Smooth muscle cell (in vitro differentiated cells): Measurements from ENCODE around the gene EHMT1. TPM values are rescaled to one million over a fixed set of nuclear protein-coding genes. Genes with fewer than 3 reads are reported as not detected.

Source experiments
- DNase-seq: peaks from one replicate; lab custom pipeline; 2025; ENCODE audit not compliant: unreplicated experiment; lab: John Stamatoyannopoulos, UW
- H2AFZ ChIP-seq: fragments of 200-600 bp; sonication (generic); 2 replicates; pipeline ENCODE4 v1.6.0; 2016; ENCODE audit warnings: antibody characterized with exemption, low read depth, mild to moderate bottlenecking
- H3F3A ChIP-seq: fragments of 200-600 bp; sonication (generic); 2 replicates; pipeline ENCODE4 v1.6.0; 2017; ENCODE audit warnings: antibody characterized with exemption, low read depth
- H3K27ac ChIP-seq: fragments of 200-600 bp; sonication (generic); 2 replicates; pipeline ENCODE4 v1.5.1; 2016; ENCODE audit warnings: low read depth, mild to moderate bottlenecking
- H3K27me3 ChIP-seq: fragments of 200-600 bp; sonication (generic); 2 replicates; pipeline ENCODE4 v1.6.1; 2016; ENCODE audit warnings: low read depth, mild to moderate bottlenecking
- H3K36me3 ChIP-seq: fragments of 200-600 bp; sonication (generic); 2 replicates; pipeline ENCODE4 v1.5.1; 2016; ENCODE audit warnings: low read depth
- H3K4me1 ChIP-seq: fragments of 200-600 bp; sonication (generic); 2 replicates; pipeline ENCODE4 v1.5.1; 2016; ENCODE audit warnings: low read depth
- H3K4me2 ChIP-seq: fragments of 200-600 bp; sonication (generic); 2 replicates; pipeline ENCODE4 v1.6.0; 2016; ENCODE audit warnings: mild to moderate bottlenecking
- H3K4me3 ChIP-seq: fragments of 200-600 bp; sonication (generic); 2 replicates; pipeline ENCODE4 v1.5.1; 2016; ENCODE audit warnings: mild to moderate bottlenecking
- H3K79me2 ChIP-seq: fragments of 200-600 bp; sonication (generic); 2 replicates; pipeline ENCODE4 v1.6.0; 2016; ENCODE audit warnings: low read depth, mild to moderate bottlenecking
- H3K9ac ChIP-seq: fragments of 200-600 bp; sonication (generic); 2 replicates; pipeline ENCODE4 v1.6.0; 2016; ENCODE audit warnings: low read depth
- H3K9me3 ChIP-seq: fragments of 200-600 bp; sonication (generic); replicated peaks from 2 replicates; pipeline ENCODE4 v1.5.1; 2016; ENCODE audit warnings: low read depth
- H4K20me1 ChIP-seq: fragments of 200-600 bp; sonication (generic); 2 replicates; pipeline ENCODE4 v1.6.0; 2016; ENCODE audit warnings: low read depth
- WGBS: methylation state at CpG from one replicate; pipeline ENCODE4 v1.1.7; 2016; ENCODE audit warnings: low lambda C conversion rate; 5-methylcytosine and 5-hydroxymethylcytosine counted together
- polyA plus RNA-seq: library from polyadenylated mRNA; unstranded; fragments of >200 nt; fragmentation: Nextera tagmentation; extraction: Ambion mirVana; gene quantifications from 2 replicates; pipeline ENCODE4 v1.2.1, GENCODE V29; 2016
- total RNA-seq: library from RNA; depleted of rRNA; stranded (reverse); fragments of >200 nt; gene quantifications from 2 replicates; pipeline ENCODE4 v1.2.3, GENCODE V29; 2014
- TF ChIP-seq, protein P1 (sequence below): fragments of 200-600 bp; sonication (generic); IDR thresholded peaks from 2 replicates; pipeline ENCODE4 v1.5.1; 2017; ENCODE audit warnings: borderline replicate concordance, mild to moderate bottlenecking, antibody characterized with exemption; ENCODE audit not compliant: insufficient read depth, poor library complexity, severe bottlenecking

EHMT1 gene
- total and polyA plus RNA-seq, 2 experiments from 2014 or later: 23.1 to 34.1 TPM

DNA sequence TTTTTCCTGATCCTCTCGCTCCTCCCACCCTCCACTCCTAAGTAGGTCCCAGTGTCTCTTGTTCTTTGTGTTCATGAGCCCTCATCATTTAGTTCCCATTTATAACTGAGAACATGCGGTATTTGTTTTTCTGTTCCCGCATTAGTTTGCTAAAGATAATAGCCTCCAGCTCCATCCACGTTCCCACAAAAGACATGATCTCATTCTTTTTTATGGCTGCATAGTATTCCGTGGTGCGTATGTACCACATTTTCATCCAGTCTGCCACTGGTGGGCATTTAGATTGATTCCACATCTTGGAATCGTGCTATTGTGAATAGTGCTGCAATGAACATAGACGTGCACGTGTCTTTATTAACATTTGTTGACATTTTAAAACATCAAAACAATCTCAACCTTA lies 224.6 kb downstream of the EHMT1 start:
- TF ChIP-seq, protein P1, sequence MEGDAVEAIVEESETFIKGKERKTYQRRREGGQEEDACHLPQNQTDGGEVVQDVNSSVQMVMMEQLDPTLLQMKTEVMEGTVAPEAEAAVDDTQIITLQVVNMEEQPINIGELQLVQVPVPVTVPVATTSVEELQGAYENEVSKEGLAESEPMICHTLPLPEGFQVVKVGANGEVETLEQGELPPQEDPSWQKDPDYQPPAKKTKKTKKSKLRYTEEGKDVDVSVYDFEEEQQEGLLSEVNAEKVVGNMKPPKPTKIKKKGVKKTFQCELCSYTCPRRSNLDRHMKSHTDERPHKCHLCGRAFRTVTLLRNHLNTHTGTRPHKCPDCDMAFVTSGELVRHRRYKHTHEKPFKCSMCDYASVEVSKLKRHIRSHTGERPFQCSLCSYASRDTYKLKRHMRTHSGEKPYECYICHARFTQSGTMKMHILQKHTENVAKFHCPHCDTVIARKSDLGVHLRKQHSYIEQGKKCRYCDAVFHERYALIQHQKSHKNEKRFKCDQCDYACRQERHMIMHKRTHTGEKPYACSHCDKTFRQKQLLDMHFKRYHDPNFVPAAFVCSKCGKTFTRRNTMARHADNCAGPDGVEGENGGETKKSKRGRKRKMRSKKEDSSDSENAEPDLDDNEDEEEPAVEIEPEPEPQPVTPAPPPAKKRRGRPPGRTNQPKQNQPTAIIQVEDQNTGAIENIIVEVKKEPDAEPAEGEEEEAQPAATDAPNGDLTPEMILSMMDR: no peak
- Histone ChIP-seq H4K20me1 (no peaks in the 10 kb centered on the region), H3K79me2 (no peaks in the 10 kb centered on the region), H3K4me3 (no peak overlapping the region), H2AFZ (no peak overlapping the region), H3K9me3 (no peaks in the 10 kb centered on the region), H3K4me1 (no peaks in the 10 kb centered on the region), H3K27me3 (no peaks in the 10 kb centered on the region), H3F3A (no peaks in the 10 kb centered on the region), H3K27ac (no peak overlapping the region), H3K36me3 (no peaks in the 10 kb centered on the region), H3K4me2 (no peak overlapping the region), H3K9ac (no peak overlapping the region)
- 85% methylated on average over 9 of the region's 9 CpGs for WGBS
- no peak for DNase-seq

DNA sequence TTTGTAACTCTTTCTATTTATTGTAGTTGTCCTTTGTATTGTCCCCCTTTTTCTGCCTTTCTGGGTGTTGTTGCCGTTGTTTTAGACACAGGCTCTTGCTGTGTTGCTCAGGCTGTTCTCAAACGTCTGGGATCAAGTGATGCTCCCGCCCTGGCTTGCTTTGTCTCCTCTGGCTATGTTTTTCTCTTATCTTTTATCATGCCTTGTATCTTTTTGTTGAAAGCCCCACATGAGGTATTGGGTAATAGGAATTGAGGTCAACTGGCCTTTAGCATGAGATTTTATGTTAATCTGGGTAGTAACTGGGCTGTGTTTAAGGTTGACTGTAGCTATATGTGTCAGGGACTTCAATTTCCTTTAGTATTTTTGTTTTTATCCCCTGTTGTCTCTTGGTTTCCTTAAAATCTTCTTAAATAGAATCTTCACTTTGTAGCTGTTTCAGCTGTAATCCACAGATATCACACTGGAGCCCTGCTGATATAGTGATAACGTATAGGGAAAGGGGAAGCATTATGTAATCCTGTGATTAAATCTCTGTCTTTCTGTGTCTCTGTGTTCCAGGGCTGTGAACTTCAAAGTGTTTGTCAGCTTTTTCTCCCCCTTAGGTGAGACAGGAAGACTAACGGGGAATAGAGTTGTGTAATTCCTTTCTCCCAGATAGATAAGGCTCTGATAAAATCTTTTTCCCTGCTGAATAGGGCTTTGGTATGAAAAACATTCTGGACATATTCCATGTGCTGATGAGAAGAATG lies 232.9 kb downstream of the EHMT1 start:
- H4K20me1 ChIP-seq: no peaks in the 10 kb centered on the region
- H3K27ac ChIP-seq: no peak overlapping the region
- H3K27me3 ChIP-seq: no peaks in the 10 kb centered on the region
- H3K9me3 ChIP-seq: peaks cover 5% of the 10 kb centered on the region
- 28% methylated on average over 5 of the region's 5 CpGs for WGBS
- no peak overlapping the region for H3K9ac ChIP-seq
- H3K4me2 ChIP-seq: no peak overlapping the region
- TF ChIP-seq, protein P1: no peak
- H3K4me3 ChIP-seq: no peak overlapping the region
- H3K4me1 ChIP-seq: no peaks in the 10 kb centered on the region
- H3K79me2 ChIP-seq: no peaks in the 10 kb centered on the region
- no peak for DNase-seq
- H3F3A ChIP-seq: no peaks in the 10 kb centered on the region
- no peak overlapping the region for H2AFZ ChIP-seq
- H3K36me3 ChIP-seq: no peaks in the 10 kb centered on the region

DNA sequence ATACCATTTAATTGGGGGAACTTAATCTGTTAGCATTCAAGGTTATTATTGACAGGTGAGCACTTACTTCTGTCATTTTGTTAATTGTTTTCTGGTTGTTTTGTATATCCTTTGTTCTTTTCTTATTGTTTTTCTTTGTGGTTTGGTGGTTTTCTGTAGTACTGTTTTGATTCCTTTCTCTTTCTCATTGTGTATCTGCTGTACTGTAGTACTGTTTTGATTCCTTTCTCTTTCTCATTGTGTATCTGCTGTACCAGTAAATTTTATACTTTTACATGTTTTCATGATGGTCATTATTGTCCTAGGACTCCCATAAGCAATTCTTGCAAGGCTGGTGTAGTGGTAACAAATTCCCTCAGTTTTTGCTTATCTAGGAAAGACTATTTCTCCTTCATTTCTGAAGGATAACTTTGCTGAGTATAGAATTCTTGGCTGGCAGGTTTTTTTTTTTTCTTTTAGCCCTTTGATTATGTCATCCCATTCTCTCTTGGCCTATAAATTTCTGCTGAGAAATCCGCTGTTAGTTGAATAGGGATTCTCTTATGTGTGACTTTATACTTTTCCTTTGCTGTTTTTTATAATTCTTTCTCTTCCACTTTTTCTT lies 234.7 kb downstream of the EHMT1 start:
- DNase-seq: no peak
- Histone ChIP-seq H3K36me3 (no peaks in the 10 kb centered on the region), H3K4me2 (no peak overlapping the region), H3K9ac (no peak overlapping the region), H3K79me2 (no peaks in the 10 kb centered on the region), H3K4me3 (no peak overlapping the region), H3K27ac (no peak overlapping the region), H4K20me1 (no peaks in the 10 kb centered on the region), H3F3A (no peaks in the 10 kb centered on the region), H3K27me3 (no peaks in the 10 kb centered on the region), H3K9me3 (peaks cover 5% of the 10 kb centered on the region), H3K4me1 (no peaks in the 10 kb centered on the region), H2AFZ (no peak overlapping the region)
- 87% methylated on average over 1 of the region's 1 CpG for whole genome bisulfite sequencing
- TF ChIP-seq, protein P1: no peak
